HAP-1 (cell line): ENCODE data around the gene KCNMA1.

Source experiments
- DNase-seq, 2 experiments: peaks; one replicate each; pipeline ENCODE4 v3.0.0-alpha.2; 2016 to 2020; ENCODE audit warnings: low spot score in 2 of 2
- H3K27me3 ChIP-seq: fragments of 250-450 bp; sonication (Bioruptor Pico); 2 replicates; pipeline ENCODE4 v1.5.1; 2020; ENCODE audit warnings: low read depth, mild to moderate bottlenecking, moderate library complexity
- H3K36me3 ChIP-seq: fragments of 250-450 bp; sonication (Bioruptor Pico); replicated peaks from 2 replicates; pipeline ENCODE4 v1.5.1; 2020; ENCODE audit warnings: mild to moderate bottlenecking
- H3K4me1 ChIP-seq: fragments of 250-450 bp; sonication (Bioruptor Pico); 2 replicates; pipeline ENCODE4 v1.5.1; 2020; ENCODE audit warnings: mild to moderate bottlenecking
- H3K4me3 ChIP-seq: fragments of 250-450 bp; sonication (Bioruptor Pico); 2 replicates; pipeline ENCODE4 v1.5.1; 2020; ENCODE audit warnings: mild to moderate bottlenecking, moderate library complexity
- H3K9me3 ChIP-seq: fragments of 250-450 bp; sonication (Bioruptor Pico); 2 replicates; pipeline ENCODE4 v1.5.1; 2020; ENCODE audit warnings: mild to moderate bottlenecking, moderate library complexity
- in situ Hi-C: fragments of 300-500 bp; cut with MboI; formaldehyde crosslinking; loops from 3 replicates; pipeline ENCODE4 v1.14.3; 2020; ENCODE audit warnings: low sequenced_read_pairs, inconsistent platforms, mixed read lengths

Gene KCNMA1

GRCh38 chr10:76866841-76867586 is 770.6 kb downstream of the KCNMA1 start:
- no peaks in the 10 kb centered on the region for H3K9me3 ChIP-seq
- H3K27me3 ChIP-seq: no peaks in the 10 kb centered on the region
- H3K36me3 ChIP-seq: no peaks in the 10 kb centered on the region
- DNase-seq: no peak
- H3K4me1 ChIP-seq: no peaks in the 10 kb centered on the region
- in situ Hi-C loops: no loop called here
- no peak overlapping the region for H3K4me3 ChIP-seq

- in situ Hi-C loops: no loop called here
These were observed 772.7 kb downstream of the KCNMA1 start for GRCh38 chr10:76864922-76865321.

GRCh38 chr10:76858721-76859120 is 778.9 kb downstream of the KCNMA1 start:
- in situ Hi-C loops: no loop called here
- DNase-seq: no peak
- no peaks in the 10 kb centered on the region for H3K9me3 ChIP-seq
- no peaks in the 10 kb centered on the region for H3K27me3 ChIP-seq
- H3K4me3 ChIP-seq: no peak overlapping the region
- H3K36me3 ChIP-seq: no peaks in the 10 kb centered on the region
- no peaks in the 10 kb centered on the region for H3K4me1 ChIP-seq

More at GRCh38 chr10:76864922-76865321, 772.7 kb downstream of the KCNMA1 start:
- no peaks in the 10 kb centered on the region for H3K36me3 ChIP-seq
- H3K4me1 ChIP-seq: no peaks in the 10 kb centered on the region
- no peak overlapping the region for H3K4me3 ChIP-seq
- no peak for DNase-seq
- H3K9me3 ChIP-seq: no peaks in the 10 kb centered on the region
- no peaks in the 10 kb centered on the region for H3K27me3 ChIP-seq

- Histone ChIP-seq H3K4me3 (no peak overlapping the region), H3K36me3 (no peaks in the 10 kb centered on the region), H3K27me3 (no peaks in the 10 kb centered on the region), H3K9me3 (no peaks in the 10 kb centered on the region), H3K4me1 (no peaks in the 10 kb centered on the region)
- in situ Hi-C loops: no loop called here
- no peak for DNase-seq
These were observed 796.8 kb downstream of the KCNMA1 start for GRCh38 chr10:76840802-76841201.

GRCh38 chr10:76839276-76839675 is 798.3 kb downstream of the KCNMA1 start:
- no peak for DNase-seq
- Histone ChIP-seq H3K36me3 (no peaks in the 10 kb centered on the region), H3K4me3 (no peak overlapping the region), H3K9me3 (no peaks in the 10 kb centered on the region), H3K27me3 (no peaks in the 10 kb centered on the region), H3K4me1 (no peaks in the 10 kb centered on the region)
- in situ Hi-C loops: no loop called here

- no peaks in the 10 kb centered on the region for H3K4me1 ChIP-seq
- H3K9me3 ChIP-seq: no peaks in the 10 kb centered on the region
- H3K4me3 ChIP-seq: no peak overlapping the region
- H3K27me3 ChIP-seq: no peaks in the 10 kb centered on the region
- no peak for DNase-seq
- in situ Hi-C loops: no loop called here
- no peaks in the 10 kb centered on the region for H3K36me3 ChIP-seq
These were observed 807.4 kb downstream of the KCNMA1 start for GRCh38 chr10:76830218-76830617.

GRCh38 chr10:76829724-76830123 is 807.9 kb downstream of the KCNMA1 start:
- Histone ChIP-seq H3K4me3 (no peak overlapping the region), H3K27me3 (no peaks in the 10 kb centered on the region), H3K4me1 (no peaks in the 10 kb centered on the region), H3K36me3 (no peaks in the 10 kb centered on the region), H3K9me3 (no peaks in the 10 kb centered on the region)
- in situ Hi-C loops: no loop called here
- DNase-seq: no peak
